DMS79 treated with DMSO at 0.1 percent for 48 hours (cell line): Measurements from ENCODE around the gene TFIP11.
A peak's percentile ranks its signal among the peaks of the same experiment; 100 is the strongest.

ENCODE experiments used
- DNase-seq: peaks from one replicate; lab custom pipeline; 2025; lab: John Stamatoyannopoulos, UW

Gene TFIP11

GRCh38 chr22:26503758-26504157 is 8.5 kb downstream of the TFIP11 start:
- no peak for DNase-seq

GRCh38 chr22:26502688-26503561 is 9.3 kb downstream of the TFIP11 start:
- DNase-seq = no peak

- DNase-seq = no peak
Observed at GRCh38 chr22:26501996-26502395, 10.3 kb downstream of the TFIP11 start.

- no peak for DNase-seq
Observed at GRCh38 chr22:26499188-26499703, 13.0 kb downstream of the TFIP11 start.

- no peak for DNase-seq
Observed at GRCh38 chr22:26496456-26496855, 15.8 kb downstream of the TFIP11 start.

GRCh38 chr22:26494506-26494905 is 17.8 kb downstream of the TFIP11 start:
- DNase-seq = peak; percentile 65

GRCh38 chr22:26492220-26492619 is 20.1 kb downstream of the TFIP11 start:
- no peak for DNase-seq

- no peak for DNase-seq
Observed at GRCh38 chr22:26489447-26490036, 22.7 kb downstream of the TFIP11 start.

- DNase-seq = peak; percentile 78
Observed at GRCh38 chr22:26487996-26488395, 24.3 kb downstream of the TFIP11 start.

GRCh38 chr22:26486394-26486793 is 25.9 kb downstream of the TFIP11 start:
- DNase-seq = no peak

- DNase-seq = no peak
Observed at GRCh38 chr22:26485806-26486390, 26.4 kb downstream of the TFIP11 start.

GRCh38 chr22:26485013-26485412 is 27.3 kb downstream of the TFIP11 start:
- no peak for DNase-seq

- DNase-seq = no peak
Observed at GRCh38 chr22:26484360-26484706, 27.9 kb downstream of the TFIP11 start.

- peak; percentile 36 for DNase-seq
Observed at GRCh38 chr22:26483439-26484359, 28.6 kb downstream of the TFIP11 start, which contains the start of the genes HPS4 and SRRD. Gene HPS4 (minus strand): TSS chr22:26483783. CDS start chr22:26481762, 2,021 bp downstream. Gene SRRD (plus strand): TSS chr22:26483877. CDS start chr22:26483891, 14 bp downstream.

GRCh38 chr22:26483043-26483438 is 29.2 kb downstream of the TFIP11 start:
- DNase-seq = no peak

GRCh38 chr22:26482161-26482560 is 30.1 kb downstream of the TFIP11 start:
- DNase-seq = no peak

GRCh38 chr22:26481694-26482093 is 30.6 kb downstream of the TFIP11 start:
- DNase-seq = no peak

- DNase-seq = no peak
Observed at GRCh38 chr22:26481112-26481693, 31.1 kb downstream of the TFIP11 start.

GRCh38 chr22:26480611-26480932 is 31.7 kb downstream of the TFIP11 start:
- no peak for DNase-seq

GRCh38 chr22:26479792-26480610 is 32.3 kb downstream of the TFIP11 start:
- DNase-seq = no peak
